Bronchial epithelial cell (primary cell): ENCODE measurements around the gene IL36G. TPM values are rescaled to one million over a fixed set of nuclear protein-coding genes. Genes with fewer than 3 reads are reported as not detected.
A peak's percentile ranks its signal among the peaks of the same experiment; 100 is the strongest.

Experiments
- DNase-seq: peaks from one replicate; pipeline ENCODE4 v3.0.0-alpha.2; 2010; ENCODE audit warnings: low read depth
- FAIRE-seq: peaks from 2 replicates; lab custom pipeline; 2011; peaks lifted over from hg19 to GRCh38; lab: Jason Lieb, UNC
- H3K27me3 ChIP-seq: 2 replicates; pipeline ENCODE4 v1.5.1; 2011; ENCODE audit warnings: low read length; ENCODE audit not compliant: control insufficient read depth, insufficient read depth
- H3K36me3 ChIP-seq: 2 replicates; pipeline ENCODE4 v1.5.1; 2011; ENCODE audit warnings: low read length; ENCODE audit not compliant: control insufficient read depth, insufficient read depth
- H3K4me3 ChIP-seq: 2 replicates; pipeline ENCODE4 v1.5.1; 2011; ENCODE audit warnings: mild to moderate bottlenecking, low read depth, low read length, control low read depth
- total RNA-seq: library from RNA; depleted of rRNA; stranded (reverse); fragments of >200 nt; gene quantifications from 2 replicates; pipeline ENCODE4 v1.2.1, GENCODE V29; 2014
- TF ChIP-seq, protein P1 (sequence below): IDR thresholded peaks from 2 replicates; pipeline ENCODE4 v1.5.1; 2011; ENCODE audit warnings: mild to moderate bottlenecking, moderate library complexity, low read length, control low read depth, inconsistent platforms; ENCODE audit not compliant: insufficient read depth, severe bottlenecking

Gene IL36G
- total RNA-seq, 1 donor from 2014 or later: not detected

- no peak for DNase-seq
- FAIRE-seq: no peak
- Histone ChIP-seq H3K27me3 (no peaks in the 10 kb centered on the region), H3K36me3 (no peaks in the 10 kb centered on the region), H3K4me3 (no peak overlapping the region)
- TF ChIP-seq, protein P1, sequence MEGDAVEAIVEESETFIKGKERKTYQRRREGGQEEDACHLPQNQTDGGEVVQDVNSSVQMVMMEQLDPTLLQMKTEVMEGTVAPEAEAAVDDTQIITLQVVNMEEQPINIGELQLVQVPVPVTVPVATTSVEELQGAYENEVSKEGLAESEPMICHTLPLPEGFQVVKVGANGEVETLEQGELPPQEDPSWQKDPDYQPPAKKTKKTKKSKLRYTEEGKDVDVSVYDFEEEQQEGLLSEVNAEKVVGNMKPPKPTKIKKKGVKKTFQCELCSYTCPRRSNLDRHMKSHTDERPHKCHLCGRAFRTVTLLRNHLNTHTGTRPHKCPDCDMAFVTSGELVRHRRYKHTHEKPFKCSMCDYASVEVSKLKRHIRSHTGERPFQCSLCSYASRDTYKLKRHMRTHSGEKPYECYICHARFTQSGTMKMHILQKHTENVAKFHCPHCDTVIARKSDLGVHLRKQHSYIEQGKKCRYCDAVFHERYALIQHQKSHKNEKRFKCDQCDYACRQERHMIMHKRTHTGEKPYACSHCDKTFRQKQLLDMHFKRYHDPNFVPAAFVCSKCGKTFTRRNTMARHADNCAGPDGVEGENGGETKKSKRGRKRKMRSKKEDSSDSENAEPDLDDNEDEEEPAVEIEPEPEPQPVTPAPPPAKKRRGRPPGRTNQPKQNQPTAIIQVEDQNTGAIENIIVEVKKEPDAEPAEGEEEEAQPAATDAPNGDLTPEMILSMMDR: no peak
These were observed 35.5 kb downstream of the IL36G start for GRCh38 chr2:113013336-113013661.

DNA sequence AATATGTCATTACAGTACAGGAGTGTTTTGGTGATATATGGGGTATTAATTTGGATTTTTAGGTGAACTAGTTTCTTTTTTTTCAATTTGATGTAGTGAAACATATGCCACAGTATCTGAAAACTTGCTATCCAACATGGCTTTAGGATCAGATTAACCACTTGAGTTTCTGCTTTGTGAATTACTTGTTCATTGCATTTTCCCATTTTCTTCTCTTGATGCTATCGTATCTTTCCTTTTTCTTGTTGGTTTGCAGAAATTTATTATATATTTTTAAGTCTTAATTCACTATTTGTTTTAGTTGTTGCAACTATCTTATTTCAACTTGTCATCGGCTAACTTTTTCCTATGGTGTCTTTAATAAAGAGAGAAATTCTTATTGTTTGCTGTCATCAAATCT lies 36.3 kb downstream of the IL36G start:
- no peak for FAIRE-seq
- DNase-seq: no peak
- TF ChIP-seq, protein P1: no peak
- Histone ChIP-seq H3K27me3 (no peaks in the 10 kb centered on the region), H3K4me3 (no peak overlapping the region), H3K36me3 (no peaks in the 10 kb centered on the region)

DNA sequence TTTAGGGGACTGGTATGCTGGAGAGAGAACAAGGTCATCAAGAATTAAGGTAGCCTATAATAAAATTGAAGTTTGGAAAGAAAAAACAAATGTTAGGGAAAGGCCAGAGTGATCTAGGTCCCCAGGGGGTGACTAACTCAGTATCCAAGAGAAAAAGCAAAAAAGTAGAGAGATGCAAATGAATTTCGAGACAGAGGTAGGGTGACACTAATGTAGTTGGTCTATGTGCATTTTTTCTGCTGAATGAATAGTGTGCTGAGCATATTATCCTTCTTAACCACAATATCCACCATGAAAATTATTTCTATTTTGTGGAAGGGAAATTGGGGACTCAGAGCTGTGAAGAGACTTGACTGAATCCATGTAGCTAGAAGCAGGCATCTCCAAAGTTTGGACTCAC lies 37.2 kb downstream of the IL36G start:
- Histone ChIP-seq H3K27me3 (no peaks in the 10 kb centered on the region), H3K36me3 (no peaks in the 10 kb centered on the region), H3K4me3 (no peak overlapping the region)
- TF ChIP-seq, protein P1: no peak
- FAIRE-seq: no peak
- DNase-seq: no peak

DNA sequence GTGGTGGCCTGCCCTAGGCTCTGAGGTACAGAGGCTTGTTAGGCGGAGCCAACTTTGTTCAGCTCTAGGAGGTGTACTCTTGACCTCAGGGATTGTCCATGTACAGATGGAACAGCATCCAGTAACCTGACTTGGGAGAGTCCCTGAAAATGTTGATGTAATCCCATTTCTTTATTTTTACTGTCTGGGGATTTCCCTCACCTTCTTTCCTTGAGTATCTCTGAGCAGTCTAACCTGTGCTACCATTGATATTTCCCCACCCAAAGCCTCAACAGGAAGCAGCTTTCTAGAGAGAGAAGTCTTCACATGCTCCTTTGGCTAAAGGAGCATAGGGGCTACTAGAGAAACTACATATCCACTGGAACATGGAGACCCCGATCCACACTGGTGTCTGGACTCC lies 37.8 kb downstream of the IL36G start:
- TF ChIP-seq, protein P1: no peak
- Histone ChIP-seq H3K4me3 (no peak overlapping the region), H3K27me3 (no peaks in the 10 kb centered on the region), H3K36me3 (no peaks in the 10 kb centered on the region)
- DNase-seq (peak; percentile 55), FAIRE-seq (peak; percentile 18)

DNA sequence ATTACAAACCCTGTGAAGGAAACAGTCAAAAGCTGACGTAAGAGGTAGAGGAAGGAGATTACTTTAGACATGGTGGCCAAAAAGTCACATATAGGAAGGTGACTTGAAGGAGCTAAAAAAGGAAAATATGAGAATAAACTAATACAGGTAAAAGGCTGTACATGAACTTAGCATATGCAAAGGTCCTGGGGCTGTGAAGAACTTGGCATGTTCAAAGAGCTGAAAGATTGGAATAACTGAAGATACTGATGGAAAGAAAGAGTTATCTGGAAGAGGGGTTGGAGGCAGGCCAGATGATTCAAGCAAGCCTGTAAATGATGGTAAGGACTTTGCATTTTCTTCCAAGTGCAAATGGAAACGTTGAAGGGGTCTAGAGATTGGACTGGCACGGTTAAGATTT lies 40.7 kb downstream of the IL36G start:
- no peaks in the 10 kb centered on the region for H3K36me3 ChIP-seq

GRCh38 chr2:113021312-113021711 lies 43.5 kb downstream of the IL36G start:
- no peak overlapping the region for H3K4me3 ChIP-seq
- DNase-seq (no peak), FAIRE-seq (no peak)
- no peaks in the 10 kb centered on the region for H3K36me3 ChIP-seq
- TF ChIP-seq, protein P1: no peak
- no peaks in the 10 kb centered on the region for H3K27me3 ChIP-seq

More for the DNA sequence above, 40.7 kb downstream of the IL36G start:
- H3K4me3 ChIP-seq: no peak overlapping the region
- no peaks in the 10 kb centered on the region for H3K27me3 ChIP-seq
- TF ChIP-seq, protein P1: no peak
- FAIRE-seq (no peak), DNase-seq (no peak)
